GM18909 (cell line): ENCODE measurements around the gene SGTA.

Experiments used
- ATAC-seq: cut with Tn5 transposase; IDR thresholded peaks from one replicate; pipeline ENCODE4 v1.9.1; 2021; ENCODE audit warnings: mild to moderate bottlenecking; ENCODE audit not compliant: unreplicated experiment, poor library complexity

Gene SGTA

GRCh38 chr19:2810141-2811091 lies 27.3 kb upstream of the SGTA start:
- no peak for ATAC-seq

- no peak for ATAC-seq
Measured at GRCh38 chr19:2809387-2810140, 26.5 kb upstream of the SGTA start.

- no peak for ATAC-seq
Measured at GRCh38 chr19:2808129-2808941, 25.3 kb upstream of the SGTA start.

- ATAC-seq, result no peak
Measured at GRCh38 chr19:2807379-2808128, 24.5 kb upstream of the SGTA start.

- no peak for ATAC-seq
Measured at GRCh38 chr19:2806736-2807378, 23.8 kb upstream of the SGTA start.

- no peak for ATAC-seq
Measured at GRCh38 chr19:2805991-2806649, 23.0 kb upstream of the SGTA start.

GRCh38 chr19:2805261-2805900 lies 22.3 kb upstream of the SGTA start:
- no peak for ATAC-seq

- ATAC-seq, result no peak
Measured at GRCh38 chr19:2804156-2805004, 21.3 kb upstream of the SGTA start.

- ATAC-seq, result no peak
Measured at GRCh38 chr19:2803486-2804155, 20.5 kb upstream of the SGTA start.

- ATAC-seq, result no peak
Measured at GRCh38 chr19:2802826-2803225, 19.8 kb upstream of the SGTA start.

GRCh38 chr19:2800506-2800905 lies 17.4 kb upstream of the SGTA start:
- ATAC-seq, result no peak

GRCh38 chr19:2799273-2800020 lies 16.4 kb upstream of the SGTA start:
- ATAC-seq, result no peak

- no peak for ATAC-seq
Measured at GRCh38 chr19:2798733-2799132, 15.7 kb upstream of the SGTA start.

GRCh38 chr19:2798158-2798685 lies 15.1 kb upstream of the SGTA start:
- ATAC-seq, result no peak

- ATAC-seq, result no peak
Measured at GRCh38 chr19:2797280-2797679, 14.2 kb upstream of the SGTA start.

- no peak for ATAC-seq
Measured at GRCh38 chr19:2796659-2797266, 13.7 kb upstream of the SGTA start.
